Sigmoid colon (tissue), 4 donors: ENCODE results near the gene AXL.

ENCODE experiments used
- CTCF ChIP-seq, 4 experiments: fragments of 450-650 bp in 3 of 4; fragments of 200-600 bp in 1 of 4; IDR thresholded peaks; one replicate each; pipeline ENCODE4 v1.5.1; 2016 to 2019; ENCODE audit warnings: antibody characterized with exemption in 4 of 4, mild to moderate bottlenecking in 3 of 4, moderate library complexity in 2 of 4
- POLR2A ChIP-seq, 2 donors: fragments of 450-650 bp; IDR thresholded peaks; one replicate each; pipeline ENCODE4 v1.6.1; 2016; ENCODE audit warnings: antibody characterized with exemption in 2 of 2, mild to moderate bottlenecking in 2 of 2, moderate library complexity in 2 of 2
- POLR2AphosphoS5 ChIP-seq, 4 donors: sonication (generic); formaldehyde crosslinking; IDR thresholded peaks; one replicate each; pipeline ENCODE4 v1.6.1; 2017; ENCODE audit warnings: antibody characterized with exemption in 4 of 4

- TF ChIP-seq POLR2A (IDR thresholded peaks at IDR 0.05) (no peak), CTCF (IDR thresholded peaks at IDR 0.05) (no peak), POLR2AphosphoS5 (IDR thresholded peaks at IDR 0.05) (no peak)
These were observed 92.0 kb downstream of the AXL start for GRCh38 chr19:41311072-41311471.
